ENCODE measurements around the gene OR7A5. TPM values are rescaled to one million over a fixed set of nuclear protein-coding genes. Genes with fewer than 3 reads are reported as not detected.

OR7A5 gene
- total RNA-seq, 1 experiment from 2014 or later = not detected

DNA sequence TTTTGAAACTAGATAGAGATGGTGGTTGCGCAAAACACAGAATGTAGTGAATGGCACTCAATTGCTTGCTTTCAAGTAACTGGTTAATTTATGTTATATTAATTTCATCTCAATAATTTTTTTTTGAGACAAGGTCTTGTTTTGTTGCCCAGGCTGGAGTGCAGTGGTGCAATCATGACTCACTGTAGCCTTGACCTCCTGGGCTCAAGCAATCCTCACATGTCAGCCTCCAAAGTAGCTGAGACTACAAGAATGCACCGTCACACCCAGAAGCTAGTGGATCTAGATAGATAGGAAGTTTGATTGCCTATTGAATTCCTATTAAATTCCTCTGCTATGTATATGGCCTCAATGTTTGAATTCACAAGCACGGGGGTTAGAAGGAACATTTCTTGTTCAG is 30.2 kb downstream of the OR7A5 start:
- intact Hi-C loops (cut with micrococcal nuclease) = no loop called here
- no peaks in the 10 kb centered on the region for H4K20me1 ChIP-seq (ENCODE audit: low read length)
- H3K9me3 ChIP-seq (ENCODE audit: low read length) = no peaks in the 10 kb centered on the region
- H3K4me2 ChIP-seq (ENCODE audit: low read length) = no peak overlapping the region
- ChIA-PET CTCF (no interaction called here), POLR2A (ENCODE audit: unreplicated experiment) (no interaction called here)
- no peaks in the 10 kb centered on the region for H3F3A ChIP-seq (ENCODE audit: low read length, unreplicated experiment)
- no peak for TF ChIP-seq EZH2 (IDR thresholded peaks at IDR 0.05; ENCODE audit: low read length, unreplicated experiment)
- H3K9me2 ChIP-seq (replicated peaks; ENCODE audit: low read length) = no peaks in the 10 kb centered on the region
- no peak overlapping the region for H3K4me3 ChIP-seq (ENCODE audit: low read length)
- no peaks in the 10 kb centered on the region for H3K36me3 ChIP-seq (ENCODE audit: low read depth, low read length)
- no peak overlapping the region for H2AFZ ChIP-seq (ENCODE audit: low read length)
- no peaks in the 10 kb centered on the region for H3K4me1 ChIP-seq (ENCODE audit: insufficient read depth, low read length)
- H3K27me3 ChIP-seq (ENCODE audit: low read length) = peaks cover 34% of the 10 kb centered on the region
- no peak overlapping the region for H3K9ac ChIP-seq (ENCODE audit: low read length)
- ATAC-seq = no peak
- DNase-seq = no peak
- H3K27ac ChIP-seq (ENCODE audit: low read length) = no peak overlapping the region
- BruUV-seq (replicated peaks) = no TSS peak
- no peaks in the 10 kb centered on the region for H3K79me2 ChIP-seq (ENCODE audit: low read length)

DNA sequence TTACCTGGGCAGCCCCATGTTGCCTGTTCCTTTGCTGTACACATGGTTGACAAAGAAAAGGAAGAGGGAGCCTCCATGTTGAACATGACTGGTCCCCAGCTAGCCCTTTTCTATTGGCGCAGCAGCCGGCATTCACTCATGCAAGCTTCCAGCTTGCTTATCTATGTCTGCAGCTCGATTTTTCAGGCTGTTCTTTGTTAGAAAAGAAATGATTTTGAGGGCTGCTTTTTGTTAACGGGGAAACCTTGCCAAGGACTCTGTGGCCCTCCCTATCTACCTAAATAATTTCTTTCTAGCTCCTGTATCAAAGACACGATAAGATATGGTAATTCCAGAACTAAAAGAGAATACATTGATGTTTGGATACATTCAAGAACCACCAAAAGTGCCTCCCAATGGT is 36.2 kb downstream of the OR7A5 start:
- Histone ChIP-seq H3F3A (ENCODE audit: low read length, unreplicated experiment) (no peaks in the 10 kb centered on the region), H3K27ac (ENCODE audit: low read length) (no peak overlapping the region), H3K4me2 (ENCODE audit: low read length) (no peak overlapping the region), H3K4me3 (ENCODE audit: low read length) (no peak overlapping the region), H3K79me2 (ENCODE audit: low read length) (no peaks in the 10 kb centered on the region), H3K4me1 (ENCODE audit: insufficient read depth, low read length) (no peaks in the 10 kb centered on the region), H3K27me3 (ENCODE audit: low read length) (peaks cover 38% of the 10 kb centered on the region), H3K9ac (ENCODE audit: low read length) (no peak overlapping the region), H2AFZ (ENCODE audit: low read length) (no peak overlapping the region), H3K9me2 (replicated peaks; ENCODE audit: low read length) (no peaks in the 10 kb centered on the region), H4K20me1 (ENCODE audit: low read length) (no peaks in the 10 kb centered on the region), H3K36me3 (ENCODE audit: low read depth, low read length) (no peaks in the 10 kb centered on the region), H3K9me3 (ENCODE audit: low read length) (no peaks in the 10 kb centered on the region)
- ATAC-seq = no peak
- TF ChIP-seq, protein P1, sequence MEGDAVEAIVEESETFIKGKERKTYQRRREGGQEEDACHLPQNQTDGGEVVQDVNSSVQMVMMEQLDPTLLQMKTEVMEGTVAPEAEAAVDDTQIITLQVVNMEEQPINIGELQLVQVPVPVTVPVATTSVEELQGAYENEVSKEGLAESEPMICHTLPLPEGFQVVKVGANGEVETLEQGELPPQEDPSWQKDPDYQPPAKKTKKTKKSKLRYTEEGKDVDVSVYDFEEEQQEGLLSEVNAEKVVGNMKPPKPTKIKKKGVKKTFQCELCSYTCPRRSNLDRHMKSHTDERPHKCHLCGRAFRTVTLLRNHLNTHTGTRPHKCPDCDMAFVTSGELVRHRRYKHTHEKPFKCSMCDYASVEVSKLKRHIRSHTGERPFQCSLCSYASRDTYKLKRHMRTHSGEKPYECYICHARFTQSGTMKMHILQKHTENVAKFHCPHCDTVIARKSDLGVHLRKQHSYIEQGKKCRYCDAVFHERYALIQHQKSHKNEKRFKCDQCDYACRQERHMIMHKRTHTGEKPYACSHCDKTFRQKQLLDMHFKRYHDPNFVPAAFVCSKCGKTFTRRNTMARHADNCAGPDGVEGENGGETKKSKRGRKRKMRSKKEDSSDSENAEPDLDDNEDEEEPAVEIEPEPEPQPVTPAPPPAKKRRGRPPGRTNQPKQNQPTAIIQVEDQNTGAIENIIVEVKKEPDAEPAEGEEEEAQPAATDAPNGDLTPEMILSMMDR (conservative IDR thresholded peaks at IDR 0.05; ENCODE audit: low read depth, low read length) = no peak
- TF ChIP-seq EZH2phosphoT487 (IDR thresholded peaks at IDR 0.05; ENCODE audit: borderline replicate concordance, low read length) = no peak
- no peak for TF ChIP-seq EZH2 (IDR thresholded peaks at IDR 0.05; ENCODE audit: low read length, unreplicated experiment)
- CTCF ChIA-PET = no interaction called here
- POLR2A ChIA-PET (ENCODE audit: unreplicated experiment) = no interaction called here
- intact Hi-C loops (cut with micrococcal nuclease) = no loop called here
- BruUV-seq (replicated peaks) = no TSS peak
- DNase-seq = no peak

DNA sequence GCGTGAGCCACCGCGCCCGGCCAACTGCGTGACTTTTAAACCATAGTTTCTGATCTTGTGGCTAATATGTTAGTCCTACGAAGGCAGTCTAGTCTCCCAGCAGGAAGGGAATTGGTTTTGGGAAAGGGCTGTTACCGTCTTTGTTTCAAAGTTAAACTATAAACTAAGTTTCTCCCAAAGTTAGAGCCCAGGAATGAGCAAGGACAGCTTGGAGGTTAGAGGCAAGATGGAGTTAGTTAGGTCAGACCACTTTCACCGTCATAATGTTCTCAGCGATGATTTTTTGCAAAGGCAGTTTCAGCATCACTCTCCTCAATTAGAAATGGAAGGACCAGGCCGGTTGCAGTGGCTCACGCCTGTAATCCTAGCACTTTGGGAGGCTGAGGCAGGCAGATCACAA is 39.0 kb downstream of the OR7A5 start:
- no peaks in the 10 kb centered on the region for H3K9me2 ChIP-seq (replicated peaks; ENCODE audit: low read length)
- intact Hi-C loops (cut with micrococcal nuclease) = no loop called here
- no peak for TF ChIP-seq EZH2 (IDR thresholded peaks at IDR 0.05; ENCODE audit: low read length, unreplicated experiment)
- no peak for TF ChIP-seq EZH2phosphoT487 (IDR thresholded peaks at IDR 0.05; ENCODE audit: borderline replicate concordance, low read length)
- TF ChIP-seq, protein P1 (conservative IDR thresholded peaks at IDR 0.05; ENCODE audit: low read depth, low read length) = no peak
- no peak overlapping the region for H3K27ac ChIP-seq (ENCODE audit: low read length)
- H3K9ac ChIP-seq (ENCODE audit: low read length) = no peak overlapping the region
- ATAC-seq = no peak
- DNase-seq = no peak
- no peaks in the 10 kb centered on the region for H3K4me1 ChIP-seq (ENCODE audit: insufficient read depth, low read length)
- H3K79me2 ChIP-seq (ENCODE audit: low read length) = no peaks in the 10 kb centered on the region
- H2AFZ ChIP-seq (ENCODE audit: low read length) = no peak overlapping the region
- BruUV-seq (replicated peaks) = no TSS peak
- H3F3A ChIP-seq (ENCODE audit: low read length, unreplicated experiment) = no peaks in the 10 kb centered on the region
- H3K36me3 ChIP-seq (ENCODE audit: low read depth, low read length) = no peaks in the 10 kb centered on the region
- CTCF ChIA-PET = no interaction called here
- H4K20me1 ChIP-seq (ENCODE audit: low read length) = no peaks in the 10 kb centered on the region
- POLR2A ChIA-PET (ENCODE audit: unreplicated experiment) = no interaction called here
- H3K4me3 ChIP-seq (ENCODE audit: low read length) = no peak overlapping the region
- no peak overlapping the region for H3K4me2 ChIP-seq (ENCODE audit: low read length)
- H3K27me3 ChIP-seq (ENCODE audit: low read length) = peaks cover 45% of the 10 kb centered on the region
- H3K9me3 ChIP-seq (ENCODE audit: low read length) = no peaks in the 10 kb centered on the region; the same call in 1 of the 2 replicates
